Measurements from ENCODE around the gene FOXA3. TPM values are rescaled to one million over a fixed set of nuclear protein-coding genes. Genes with fewer than 3 reads are reported as not detected.

The FOXA3 gene
- total RNA-seq, 1 donor from 2014 or later: not detected

DNA sequence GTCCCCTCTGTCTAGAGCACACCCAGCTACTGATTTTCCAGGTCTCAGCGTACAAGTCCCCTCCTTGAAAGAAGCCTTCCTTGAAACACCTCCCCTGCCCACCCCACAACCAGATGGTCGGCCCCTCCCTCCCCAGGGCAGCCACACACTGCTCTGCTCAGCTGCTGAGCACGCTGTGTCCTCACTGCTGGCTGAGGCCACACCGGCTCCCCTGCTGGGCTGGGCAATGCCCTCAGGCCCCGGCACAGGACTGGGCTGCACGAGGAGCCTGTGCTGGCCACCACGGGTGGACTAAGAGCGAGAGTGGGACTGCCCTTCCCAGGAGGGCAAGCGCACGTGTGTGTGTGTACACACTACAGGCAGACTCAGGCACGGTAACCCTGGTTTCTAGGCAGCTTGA, 37.2 kb upstream of the FOXA3 start:
- ATAC-seq (no peak), DNase-seq (ENCODE audit: low spot score) (no peak)
- intact Hi-C loops (cut with DNase I): no loop called here

DNA sequence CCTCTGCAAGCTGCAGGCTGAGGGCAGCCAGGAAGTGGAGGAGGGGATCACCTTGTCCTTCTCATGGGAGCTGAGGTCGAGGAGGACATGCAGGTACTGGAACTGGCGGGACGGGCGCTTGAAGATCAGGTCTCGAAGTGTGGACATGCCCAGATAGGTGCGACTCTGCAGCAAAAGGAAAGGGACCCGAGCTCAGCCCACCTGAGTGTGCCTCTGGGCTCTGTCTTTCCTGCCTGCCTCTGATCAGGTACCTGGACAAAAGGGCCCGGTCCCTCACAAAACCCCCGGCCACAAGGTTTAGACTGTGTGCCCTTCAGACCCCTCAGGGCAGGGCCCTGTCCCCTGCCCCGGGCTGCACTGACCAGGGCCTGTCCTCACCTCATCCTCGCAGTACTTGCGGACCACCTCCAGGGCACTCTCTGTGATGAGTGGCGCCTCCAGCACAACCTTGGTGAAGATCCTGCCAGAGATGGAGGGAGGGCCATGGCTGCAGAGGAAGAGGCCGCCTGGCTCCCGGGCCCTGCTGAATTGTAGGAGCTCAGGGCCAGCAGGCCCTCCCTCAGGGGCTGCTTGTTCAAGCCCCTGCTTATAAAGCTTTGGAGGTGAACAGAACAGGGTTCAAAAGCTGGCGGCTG, 36.5 kb upstream of the FOXA3 start:
- intact Hi-C loops (cut with DNase I): no loop called here
- ATAC-seq (no peak), DNase-seq (ENCODE audit: low spot score) (no peak)

DNA sequence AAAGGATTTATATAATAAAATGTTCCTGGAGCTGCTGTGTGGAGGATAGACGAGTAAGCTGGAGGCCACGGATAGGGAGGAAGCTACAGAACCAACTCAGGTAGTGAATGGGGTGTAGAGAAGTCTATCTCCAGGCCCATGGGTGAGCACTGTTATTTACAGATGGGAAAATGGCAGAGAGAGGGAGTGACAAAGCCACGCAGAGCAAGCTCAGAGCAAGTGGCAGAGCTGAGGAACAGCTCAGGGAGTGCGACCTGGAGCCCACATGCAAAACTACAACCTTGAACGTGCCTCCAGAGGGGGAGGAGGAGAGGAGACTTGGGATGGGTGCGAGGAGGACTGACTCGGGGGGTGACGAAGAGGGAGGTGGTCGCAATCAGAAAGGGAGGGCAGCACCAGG, 35.6 kb upstream of the FOXA3 start:
- DNase-seq (ENCODE audit: low spot score): no peak
- no peak for ATAC-seq
- intact Hi-C loops (cut with DNase I): no loop called here

DNA sequence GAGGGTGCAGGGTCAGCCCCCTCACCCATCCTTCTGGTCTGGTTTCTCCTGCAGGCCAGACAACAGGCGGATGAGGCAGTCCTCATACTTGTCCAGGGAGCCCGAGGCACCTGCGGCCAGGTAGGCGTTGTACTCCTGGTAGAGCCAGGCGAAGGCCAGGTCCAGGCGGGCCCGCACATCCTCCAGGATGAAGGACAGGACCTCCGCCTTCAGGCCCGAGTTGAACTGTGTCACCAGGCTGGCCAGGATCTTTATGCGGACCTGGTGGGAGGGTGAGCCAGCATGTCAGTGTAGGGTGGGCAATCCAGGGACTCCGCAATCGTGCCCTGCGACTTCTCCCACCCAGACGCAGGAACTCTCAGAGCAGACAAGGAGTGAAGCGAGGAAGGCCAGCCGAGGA, 35.2 kb upstream of the FOXA3 start:
- intact Hi-C loops (cut with DNase I): no loop called here
- ATAC-seq (no peak), DNase-seq (ENCODE audit: low spot score) (no peak)

DNA sequence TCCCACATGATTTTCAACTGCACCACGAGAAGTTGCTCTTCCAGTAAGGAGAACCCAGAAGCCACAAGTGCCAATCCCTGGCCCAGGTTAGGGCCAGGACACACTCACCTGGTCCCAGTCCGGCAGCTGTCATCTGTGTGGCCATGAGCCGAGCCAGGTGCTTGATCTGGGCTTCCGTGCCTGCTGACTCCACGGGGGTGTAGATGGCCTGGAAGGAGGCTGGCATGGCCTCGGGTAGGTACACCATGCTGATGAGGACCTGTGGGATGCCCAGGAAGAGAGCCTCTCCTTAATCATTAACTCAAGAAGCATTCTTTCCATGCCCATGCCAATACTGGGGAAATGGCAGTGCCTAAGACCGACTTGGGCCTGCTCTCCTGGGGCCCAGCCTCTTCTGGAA, 29.2 kb upstream of the FOXA3 start:
- no peak for ATAC-seq
- intact Hi-C loops (cut with DNase I): no loop called here
- DNase-seq (ENCODE audit: low spot score): no peak

DNA sequence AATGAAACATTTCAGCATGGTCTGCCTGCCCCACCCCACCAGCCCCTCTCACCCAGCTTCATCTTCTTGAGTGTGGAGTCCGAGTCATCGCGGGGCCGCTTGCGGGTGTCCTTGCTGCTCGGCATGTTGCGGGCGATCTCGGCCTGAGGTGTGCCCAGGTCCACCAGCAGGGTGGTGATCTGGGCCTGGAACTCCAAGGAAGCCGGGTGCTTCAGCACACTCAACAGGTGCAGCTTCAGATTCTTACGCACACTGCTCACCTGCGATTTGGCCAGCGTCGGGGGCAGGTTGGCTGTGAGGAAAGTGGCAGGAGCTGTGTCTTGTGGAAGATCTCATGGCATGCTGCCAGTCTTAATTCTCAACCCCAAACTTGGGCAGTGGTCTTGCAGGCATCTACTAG, 21.9 kb upstream of the FOXA3 start:
- no peak for ATAC-seq
- DNase-seq (ENCODE audit: low spot score): no peak
- intact Hi-C loops (cut with DNase I): no loop called here

DNA sequence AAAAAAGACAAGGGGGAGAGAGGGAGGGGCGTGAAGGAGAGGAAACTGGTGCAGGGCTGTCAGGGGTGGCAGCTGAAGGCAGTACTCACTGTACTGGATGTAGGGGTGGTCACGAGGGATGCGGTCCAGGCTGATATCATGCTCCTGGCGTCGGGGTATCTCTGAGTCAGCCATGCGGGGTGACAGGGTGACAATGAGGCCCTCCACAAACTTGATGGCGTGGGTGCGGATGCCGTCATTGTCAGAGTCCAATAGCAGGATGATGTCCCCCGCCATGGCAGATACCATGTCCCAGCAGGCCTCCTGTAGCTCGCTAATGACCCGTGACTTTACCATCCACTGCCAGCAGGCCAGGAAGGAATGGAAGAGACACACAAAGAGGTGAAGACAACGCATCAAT, 16.5 kb upstream of the FOXA3 start:
- DNase-seq (ENCODE audit: low spot score) (no peak), ATAC-seq (no peak)
- intact Hi-C loops (cut with DNase I): no loop called here

DNA sequence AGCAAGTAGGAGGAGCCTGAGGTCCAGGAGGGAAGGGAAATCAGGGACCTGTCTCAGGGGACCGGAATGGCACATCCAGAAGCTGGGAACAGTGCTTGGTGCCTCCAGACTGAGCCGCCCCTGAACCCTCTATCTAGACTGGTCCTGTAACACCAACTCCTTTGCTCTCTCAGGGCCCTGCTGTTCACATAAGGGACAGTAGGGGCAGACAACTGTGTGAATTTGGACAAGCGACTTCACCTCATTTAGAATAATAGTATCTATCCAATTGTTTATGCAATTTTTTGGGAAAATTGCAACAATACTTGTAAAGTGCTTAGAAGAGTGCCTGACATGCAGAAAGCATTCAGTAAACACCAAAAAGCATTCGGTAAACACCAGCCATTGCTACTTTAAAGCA, 15.2 kb upstream of the FOXA3 start:
- DNase-seq (ENCODE audit: low spot score): no peak
- ATAC-seq: no peak
- intact Hi-C loops (cut with DNase I): no loop called here

DNA sequence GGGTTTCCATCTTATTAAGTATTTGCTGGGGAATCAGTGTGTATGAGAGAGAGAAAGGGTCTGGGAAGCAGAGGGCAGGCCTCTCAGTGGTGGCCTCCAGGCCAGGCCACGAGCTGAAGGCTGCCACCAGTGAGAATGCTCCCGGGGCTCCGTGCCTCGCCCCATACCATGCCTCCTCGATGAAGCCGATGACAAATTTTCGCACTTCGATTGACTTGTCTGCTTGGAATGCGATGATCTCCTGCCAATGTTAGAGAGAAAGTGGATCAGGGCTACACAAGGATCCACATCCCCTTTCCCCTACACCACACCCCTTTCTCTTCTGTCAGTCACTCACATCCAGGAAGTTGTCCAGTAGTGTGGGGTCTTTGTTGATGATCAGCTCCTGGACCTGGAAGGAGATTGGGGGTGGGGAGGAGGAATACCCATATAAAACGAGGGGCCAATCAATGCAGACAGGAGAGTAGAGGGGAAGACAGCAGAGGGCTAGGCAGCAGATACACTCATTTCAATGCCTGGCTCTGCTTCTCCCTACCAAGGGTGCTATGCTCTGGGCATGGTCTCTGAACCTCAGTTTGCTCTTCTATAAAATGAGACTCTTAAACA, 11.9 kb upstream of the FOXA3 start:
- no peak for ATAC-seq
- no peak for DNase-seq (ENCODE audit: low spot score)
- intact Hi-C loops (cut with DNase I): no loop called here

DNA sequence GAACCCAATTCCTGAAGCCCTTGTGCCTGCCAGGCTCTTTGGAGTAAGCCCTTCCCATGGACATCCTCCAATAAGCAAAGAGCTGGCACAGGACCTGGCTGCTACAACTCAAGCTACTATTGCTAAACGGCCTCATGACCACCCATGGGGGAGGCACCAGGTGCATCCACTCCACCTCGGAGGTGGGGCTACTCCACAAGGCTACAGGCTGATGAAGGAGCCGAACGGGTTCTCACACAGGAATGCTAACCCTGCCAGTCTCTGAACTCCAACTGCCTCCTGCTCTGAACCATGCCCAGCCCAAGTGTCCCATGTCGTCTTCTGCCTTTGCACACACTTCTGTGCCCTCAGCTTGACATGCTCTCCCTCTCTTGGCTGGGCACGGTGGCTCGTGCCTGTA, 11.1 kb upstream of the FOXA3 start:
- ATAC-seq (no peak), DNase-seq (ENCODE audit: low spot score) (no peak)
- intact Hi-C loops (cut with DNase I): no loop called here

DNA sequence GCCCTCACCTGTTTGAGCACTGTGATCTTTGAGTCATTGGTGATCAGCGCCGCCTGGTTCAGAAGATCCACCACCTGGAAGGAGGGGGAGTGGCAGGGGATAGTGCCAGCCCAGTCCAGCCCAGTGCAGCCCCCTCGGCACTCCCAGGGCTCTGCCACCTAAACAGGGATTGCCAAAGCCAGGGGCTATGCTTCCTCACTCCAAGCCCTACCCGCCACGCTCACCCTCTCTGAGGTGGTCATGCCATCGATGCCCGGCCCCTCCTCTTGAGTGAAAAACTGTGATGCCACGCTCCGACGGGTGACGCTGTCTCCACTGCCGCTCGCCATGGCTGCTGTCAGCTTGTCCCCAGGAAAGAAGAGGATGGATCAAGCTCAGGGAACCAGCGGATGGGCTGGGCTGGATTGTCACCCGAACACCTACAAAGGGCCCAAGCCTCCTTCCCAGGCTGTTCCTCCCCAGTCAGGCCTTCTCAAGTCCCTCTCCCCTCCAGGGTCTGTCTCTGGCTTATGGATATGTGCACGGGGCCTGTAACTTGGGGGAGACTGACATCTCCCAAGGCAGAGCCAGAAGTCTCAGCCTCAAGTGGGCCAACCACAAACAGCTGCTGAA, 9.9 kb upstream of the FOXA3 start:
- intact Hi-C loops (cut with DNase I): no loop called here
- ATAC-seq: no peak

DNA sequence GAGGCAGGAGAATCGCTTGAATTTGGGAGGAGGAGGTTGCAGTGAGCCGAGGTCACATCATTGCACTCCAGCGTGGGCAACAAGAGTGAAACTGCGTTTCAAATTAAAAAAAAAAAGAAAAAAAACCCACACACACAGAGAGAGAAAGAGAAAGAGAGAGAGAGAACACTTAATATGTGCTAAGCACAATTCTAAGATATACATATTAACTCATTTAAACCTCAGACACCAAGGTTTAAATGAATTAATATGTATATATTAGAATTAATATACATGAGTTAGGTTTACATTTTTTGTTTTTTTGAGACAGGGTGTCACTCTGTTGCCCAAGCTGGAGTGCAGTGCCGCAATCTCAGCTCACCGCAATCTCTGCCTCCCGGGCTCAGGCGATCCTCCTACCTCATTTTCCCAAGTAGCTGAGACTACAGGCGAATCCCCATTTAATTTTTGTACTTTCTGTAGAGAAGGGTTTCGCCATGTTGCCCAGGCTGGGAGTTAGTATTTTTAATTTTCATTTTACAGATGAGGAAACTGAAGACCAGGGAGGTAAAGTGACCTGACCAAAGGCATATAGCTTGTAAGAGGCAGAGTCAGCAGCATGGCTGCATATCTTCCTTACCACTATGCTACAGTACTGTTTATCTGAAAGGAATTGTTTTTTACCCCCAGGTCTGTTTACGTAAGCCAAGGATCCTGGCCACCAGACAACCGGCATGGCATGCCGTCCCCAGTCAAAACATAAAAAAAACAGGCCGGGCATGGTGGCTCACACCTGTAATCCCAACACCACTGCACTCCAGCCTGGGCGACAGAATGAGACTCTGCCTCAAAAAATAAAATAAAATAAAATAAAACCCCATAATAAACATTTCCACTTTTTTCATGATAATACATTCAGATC, 3.5 kb upstream of the FOXA3 start:
- no peak for ATAC-seq
- DNase-seq (ENCODE audit: low spot score): no peak
- intact Hi-C loops (cut with DNase I): no loop called here

More for the DNA sequence above, 9.9 kb upstream of the FOXA3 start:
- no peak for DNase-seq (ENCODE audit: low spot score)

DNA sequence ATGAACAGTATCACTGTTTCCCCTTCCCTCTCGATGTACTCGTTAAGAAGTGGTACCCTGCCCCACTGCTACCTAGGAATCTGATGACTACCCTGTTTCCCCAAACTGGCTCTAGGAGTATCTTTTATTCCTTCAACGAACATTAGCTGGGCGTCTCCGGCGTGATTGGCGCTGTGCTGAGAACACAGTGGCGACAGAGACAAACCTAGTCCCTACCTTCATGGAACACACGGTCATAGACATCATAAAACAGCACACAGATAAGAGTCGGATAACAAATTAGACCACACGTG, 1.9 kb upstream of the FOXA3 start:
- DNase-seq (ENCODE audit: low spot score) (no peak), ATAC-seq (no peak)
- intact Hi-C loops (cut with DNase I): no loop called here

DNA sequence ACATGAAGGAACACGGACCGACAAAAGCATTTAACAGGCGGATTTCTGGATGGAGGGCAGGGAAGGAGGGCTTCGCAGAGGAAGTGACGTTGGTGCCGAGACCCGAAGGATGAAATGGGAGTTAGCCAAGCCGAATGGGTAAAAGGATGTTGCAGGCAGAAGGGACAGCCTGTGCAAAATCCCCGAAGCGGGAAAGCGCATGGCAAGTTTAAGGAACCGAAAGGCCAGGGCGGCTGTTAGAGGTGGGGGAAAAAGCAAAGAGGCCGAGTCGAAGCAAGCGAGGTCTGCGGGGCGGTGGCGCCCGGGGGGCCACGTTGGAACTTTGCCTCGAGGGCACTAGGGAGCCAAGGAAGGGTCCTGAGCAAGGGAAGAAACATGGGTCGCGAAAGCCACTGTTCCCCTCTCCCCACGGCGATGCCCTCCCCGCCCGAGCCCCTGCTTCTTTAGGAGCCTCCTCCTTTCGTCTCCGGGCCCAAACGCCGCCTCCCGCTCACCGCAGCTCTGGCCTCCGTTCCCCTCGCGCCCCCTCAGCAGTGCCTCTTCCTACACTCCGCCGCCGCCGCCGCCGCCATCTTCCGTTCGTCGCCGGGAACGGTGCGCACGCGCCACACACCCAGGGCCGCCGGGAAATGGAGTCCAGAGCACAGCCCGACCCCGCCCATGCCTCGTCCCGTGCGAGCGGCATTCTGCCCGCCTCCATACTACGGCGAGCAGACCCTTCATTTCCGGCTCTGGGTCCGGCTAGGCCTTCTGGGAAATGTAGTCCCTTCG, 1.4 kb upstream of the FOXA3 start, which contains the start of gene SYMPK:
SYMPK (minus strand) TSS at position 584 of the 771 bp plus-strand sequence. CDS start 8,652 bp downstream, outside the sequence.
- intact Hi-C loops (cut with DNase I): no loop called here
- ATAC-seq: peak; percentile 99

DNA sequence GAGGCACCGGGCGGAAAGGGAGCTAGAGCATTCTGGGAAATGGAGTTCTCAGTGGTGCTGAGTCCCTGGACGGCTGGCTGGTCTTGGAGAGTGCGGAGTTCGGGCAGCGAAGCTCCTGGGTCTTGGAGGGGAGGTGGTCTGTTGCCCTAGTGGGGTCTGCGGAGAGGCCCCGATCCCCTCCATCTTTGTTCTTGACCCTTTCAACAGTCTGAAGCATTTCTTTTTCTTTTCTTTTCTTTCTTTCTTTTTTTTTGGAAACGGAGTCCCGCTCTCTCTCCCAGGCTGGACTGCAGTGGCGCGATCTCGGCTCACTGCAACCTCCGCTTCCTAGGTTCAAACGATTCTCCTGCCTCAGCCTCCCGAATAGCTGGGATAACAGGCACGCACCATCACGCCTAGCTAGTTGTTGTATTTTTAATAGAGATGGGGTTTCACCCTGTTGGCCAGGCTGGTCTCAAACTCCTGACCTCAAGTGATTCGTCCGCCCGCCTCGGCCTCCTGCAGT, 739 bp upstream of the FOXA3 start:
- intact Hi-C loops (cut with DNase I): no loop called here
- ATAC-seq (no peak), DNase-seq (ENCODE audit: low spot score) (no peak)

More for the DNA sequence above, 1.4 kb upstream of the FOXA3 start, which contains the start of gene SYMPK:
- DNase-seq (ENCODE audit: low spot score): peak; percentile 99

DNA sequence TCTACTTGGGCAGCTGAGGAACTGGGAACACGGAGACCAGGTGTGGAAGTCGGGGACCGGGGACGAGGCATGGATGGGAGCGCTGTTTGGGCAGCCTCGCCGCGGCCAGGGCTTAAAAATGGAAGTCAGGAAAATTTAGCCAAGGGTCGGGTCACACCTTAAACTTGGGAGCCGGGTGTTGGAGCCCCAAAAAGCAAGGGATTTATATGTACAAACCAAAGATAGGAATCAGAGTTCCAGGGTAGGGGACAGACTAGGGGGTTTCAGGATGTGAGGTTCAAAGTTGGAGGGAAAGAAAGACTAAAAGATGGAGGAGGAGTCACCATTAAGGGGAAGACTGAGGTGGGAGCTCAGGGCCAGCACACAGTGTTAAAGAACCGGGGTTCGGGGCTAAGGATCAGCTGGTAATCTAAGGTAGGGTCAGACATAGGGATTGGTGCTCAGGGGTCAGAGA, 530 bp downstream of the FOXA3 start:
- intact Hi-C loops (cut with DNase I): no loop called here
- DNase-seq (ENCODE audit: low spot score) (no peak), ATAC-seq (no peak)

DNA sequence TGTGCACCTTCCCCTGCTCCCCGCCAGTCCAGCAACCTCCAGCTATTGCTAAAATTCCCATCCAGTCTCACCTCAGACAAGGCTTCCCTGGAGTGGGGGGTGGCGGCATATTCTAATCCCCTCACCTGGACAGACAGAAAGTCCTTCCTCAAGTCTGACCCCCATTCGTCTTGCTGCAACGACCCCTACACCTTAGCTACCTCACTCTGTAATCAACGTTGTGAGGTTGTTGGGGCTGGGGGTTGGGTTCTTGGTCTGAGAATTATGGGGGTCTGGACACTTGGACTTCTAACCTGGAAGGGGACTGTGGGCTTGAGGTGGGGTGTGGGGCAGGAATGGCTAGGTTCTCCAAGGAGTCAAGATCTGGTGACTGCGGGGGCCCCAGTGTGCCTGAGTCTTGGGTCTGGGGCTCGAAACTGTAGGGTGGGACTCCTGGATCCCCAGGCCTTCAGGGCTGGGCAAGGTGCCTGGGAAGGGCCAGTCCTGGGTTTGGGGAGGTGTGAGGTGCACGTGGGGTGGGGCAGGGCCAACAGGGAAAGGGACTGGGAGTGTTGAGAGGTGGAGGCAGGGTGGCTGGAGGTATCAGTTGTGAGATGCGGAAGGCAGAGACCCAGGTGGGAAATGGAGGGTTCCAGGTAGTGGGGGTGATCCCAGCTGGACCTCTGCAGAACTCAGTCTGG, 1.3 kb downstream of the FOXA3 start:
- DNase-seq (ENCODE audit: low spot score) (no peak), ATAC-seq (no peak)
- intact Hi-C loops (cut with DNase I): no loop called here

DNA sequence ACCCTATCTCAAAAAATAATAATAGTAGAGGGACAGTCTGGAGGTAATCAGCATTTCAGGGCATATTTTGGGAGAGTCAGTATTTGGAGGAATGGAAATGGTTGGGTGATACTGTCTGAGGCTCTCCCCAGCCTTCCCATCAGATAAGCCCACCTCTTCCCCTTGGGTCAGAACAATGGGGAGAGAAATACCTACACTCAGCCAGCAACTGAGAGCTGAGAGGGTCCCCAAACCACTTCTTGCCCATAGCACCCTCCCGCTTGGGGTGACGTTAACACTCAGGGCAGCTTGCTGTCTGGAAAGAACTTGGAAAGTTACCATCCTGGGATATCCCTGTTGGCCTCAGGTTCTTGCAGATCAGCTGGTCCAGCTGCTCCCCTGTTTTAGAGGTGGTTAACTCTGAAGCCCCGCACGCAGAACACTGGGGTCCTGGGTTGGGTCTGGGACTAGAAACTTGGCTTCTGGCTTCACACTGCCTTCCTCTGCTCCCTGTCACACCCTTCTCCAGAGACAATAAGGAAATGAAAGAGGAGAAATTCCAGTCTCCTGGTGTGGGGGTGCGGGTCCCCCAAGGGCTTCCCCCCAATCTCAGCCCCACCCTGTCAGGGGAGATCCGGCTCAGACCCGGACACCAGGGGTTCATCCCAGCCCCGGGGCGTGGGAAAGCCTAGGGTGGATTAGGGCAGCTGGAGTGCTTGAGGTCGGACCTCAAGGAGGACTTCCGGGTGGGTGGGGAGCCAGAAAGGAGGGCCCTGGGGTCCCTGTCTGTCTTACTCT, 2.5 kb downstream of the FOXA3 start:
- ATAC-seq: no peak
- no peak for DNase-seq (ENCODE audit: low spot score)
- intact Hi-C loops (cut with DNase I): no loop called here
